HCT116 (cell line): Measurements from ENCODE around the gene CHST15. TPM values are rescaled to one million over a fixed set of nuclear protein-coding genes. Genes with fewer than 3 reads are reported as not detected.

Experiments used
- ATAC-seq: fragments of 200-7000 bp; cut with Tn5 transposase; 2 replicates; pipeline ENCODE4 v1.9.1; 2020; ENCODE audit warnings: mild to moderate bottlenecking, moderate library complexity
- BruUV-seq: library from RNA; stranded (reverse); fragments of 400-500 nt; replicated peaks from 2 replicates; lab custom pipeline; 2021; lab: Mats Ljungman, UMichigan
- CTCF ChIA-PET: fragments of 300-600 bp; sonication (Branson Sonifier 250); formaldehyde crosslinking; loops from one replicate; lab custom pipeline; 2021; ENCODE audit warnings: antibody characterized with exemption; lab: Charles Lee
- POLR2A ChIA-PET: fragments of 300-600, 350-600 bp; sonication (Branson Sonifier 250); formaldehyde crosslinking; loops from one replicate; lab custom pipeline; 2021; ENCODE audit warnings: antibody characterized with exemption; lab: Charles Lee
- RAD21 ChIA-PET, 2 experiments: fragments of 300-600 bp; sonication (Branson Sonifier 250); formaldehyde crosslinking; loops; one replicate each; lab custom pipeline; 2023; ENCODE audit warnings: low total read pairs in 2 of 2; ENCODE audit not compliant: uncharacterized antibody in 2 of 2, unreplicated experiment in 2 of 2, low non-redundant PET in 1 of 2; lab: Charles Lee
- DNase-seq: peaks from one replicate; pipeline ENCODE4 v3.0.0-alpha.2; 2010; ENCODE audit warnings: low read depth, low spot score
- H2AFZ ChIP-seq: fragments of 200-600 bp; shearing (Covaris generic), sonication (generic); 2 replicates; pipeline ENCODE4 v1.6.1; 2017; ENCODE audit warnings: low read depth, mixed run types, mixed read lengths, antibody characterized with exemption, low read length; ENCODE audit not compliant: poor library complexity, severe bottlenecking
- H3K27ac ChIP-seq: 2 replicates; pipeline ENCODE4 v1.5.1; 2012; ENCODE audit warnings: low read depth, low read length
- H3K27me3 ChIP-seq: fragments of 200-600 bp; sonication (generic); 2 replicates; pipeline ENCODE4 v1.6.1; 2016; ENCODE audit warnings: mixed run types, low read length, mixed read lengths; ENCODE audit not compliant: insufficient read depth
- H3K36me3 ChIP-seq, 2 experiments: fragments of 200-500 bp in 1 of 2; fragments of 200-600 bp in 1 of 2; sonication (Bioruptor generic) in 1 of 2; sonication (generic) in 1 of 2; 2 replicates each; pipeline versions ENCODE4 v1.5.1 to v1.6.1; 2014 to 2016; ENCODE audit warnings: low read length in 2 of 2, inconsistent platforms in 1 of 2, mixed read lengths in 1 of 2, mixed run types in 1 of 2; ENCODE audit not compliant: insufficient read depth in 2 of 2, control insufficient read depth in 1 of 2
- H3K4me1 ChIP-seq, 2 experiments: fragments of 200-600 bp in 1 of 2; sonication (generic) in 1 of 2; 2 replicates each; pipeline versions ENCODE4 v1.5.1 to v1.6.1; 2012 to 2017; ENCODE audit warnings: low read length in 2 of 2, inconsistent platforms in 1 of 2, mild to moderate bottlenecking in 1 of 2, mixed read lengths in 1 of 2, mixed run types in 1 of 2, moderate library complexity in 1 of 2; ENCODE audit not compliant: insufficient read depth in 2 of 2, control insufficient read depth in 1 of 2
- H3K4me2 ChIP-seq: fragments of 200-600 bp; sonication (generic); 2 replicates; pipeline ENCODE4 v1.6.1; 2017; ENCODE audit warnings: mixed run types, low read length, mixed read lengths
- H3K4me3 ChIP-seq, 2 experiments: fragments of 200-600 bp in 1 of 2; sonication (generic) in 1 of 2; replicated peaks in 1 of 2; 2 replicates each; pipeline ENCODE4 v1.5.1; 2011 to 2016; ENCODE audit warnings: low read length in 2 of 2, control low read depth in 1 of 2, low read depth in 1 of 2, mild to moderate bottlenecking in 1 of 2, mixed read lengths in 1 of 2, mixed run types in 1 of 2
- H3K79me2 ChIP-seq: fragments of 200-600 bp; sonication (generic); 2 replicates; pipeline ENCODE4 v1.6.1; 2017; ENCODE audit warnings: mild to moderate bottlenecking, mixed run types, low read length, moderate library complexity, mixed read lengths; ENCODE audit not compliant: insufficient read depth
- H3K9ac ChIP-seq: fragments of 200-600 bp; sonication (generic); 2 replicates; pipeline ENCODE4 v1.6.1; 2016; ENCODE audit warnings: low read length, mixed read lengths
- H3K9me2 ChIP-seq: fragments of 200-600 bp; sonication (generic), shearing (Covaris generic); 2 replicates; pipeline ENCODE4 v1.6.1; 2017; ENCODE audit warnings: mixed run types, mild to moderate bottlenecking, moderate library complexity; ENCODE audit not compliant: insufficient read depth
- H3K9me3 ChIP-seq, 2 experiments: fragments of 200-500 bp in 1 of 2; fragments of 200-600 bp in 1 of 2; sonication (Bioruptor generic) in 1 of 2; sonication (generic) in 1 of 2; 2 replicates each; pipeline ENCODE4 v1.6.1; 2014 to 2017; ENCODE audit warnings: low read length in 2 of 2, mixed read lengths in 2 of 2, inconsistent platforms in 1 of 2, low read depth in 1 of 2, mild to moderate bottlenecking in 1 of 2, mixed run types in 1 of 2, moderate library complexity in 1 of 2; ENCODE audit not compliant: control insufficient read depth in 1 of 2, insufficient read depth in 1 of 2
- H4K20me1 ChIP-seq: fragments of 200-600 bp; sonication (generic), shearing (Covaris generic); 2 replicates; pipeline ENCODE4 v1.6.1; 2017; ENCODE audit warnings: mixed run types, mild to moderate bottlenecking, moderate library complexity; ENCODE audit not compliant: insufficient read depth
- ATF3 ChIP-seq: IDR thresholded peaks from 2 replicates; pipeline ENCODE4 v1.6.1; 2012
- CBX3 ChIP-seq: IDR thresholded peaks from 2 replicates; pipeline ENCODE4 v1.6.1; 2012; ENCODE audit warnings: low read depth
- CEBPB ChIP-seq: IDR thresholded peaks from 2 replicates; pipeline ENCODE4 v1.6.1; 2012; ENCODE audit warnings: low read depth
- CTCF ChIP-seq, 3 experiments: fragments of 200-600 bp in 1 of 3; sonication (generic) in 1 of 3; IDR thresholded peaks in 2 of 3; conservative IDR thresholded peaks in 1 of 3; 2 replicates each; pipeline ENCODE4 v1.5.1; 2012 to 2017; ENCODE audit warnings: low read depth in 2 of 3, low read length in 2 of 3, antibody characterized with exemption in 1 of 3, borderline replicate concordance in 1 of 3, control low read depth in 1 of 3, mild to moderate bottlenecking in 1 of 3, mixed read lengths in 1 of 3, mixed run types in 1 of 3, moderate library complexity in 1 of 3; ENCODE audit not compliant: insufficient read depth in 1 of 3
- EGR1 ChIP-seq: IDR thresholded peaks from 2 replicates; pipeline ENCODE4 v1.6.1; 2012; ENCODE audit warnings: low read depth
- ELF1 ChIP-seq: IDR thresholded peaks from 2 replicates; pipeline ENCODE4 v1.6.1; 2012; ENCODE audit warnings: low read depth, borderline replicate concordance
- EZH2phosphoT487 ChIP-seq: fragments of 200-600 bp; IDR thresholded peaks from 2 replicates; pipeline ENCODE4 v1.6.1; 2018; ENCODE audit warnings: antibody characterized with exemption, borderline replicate concordance
- FOSL1 ChIP-seq: IDR thresholded peaks from 2 replicates; pipeline ENCODE4 v1.6.1; 2012; ENCODE audit warnings: low read depth
- JUND ChIP-seq: IDR thresholded peaks from 2 replicates; pipeline ENCODE4 v1.6.1; 2012
- MAX ChIP-seq: IDR thresholded peaks from 2 replicates; pipeline ENCODE4 v1.6.1; 2012
- POLR2A ChIP-seq: IDR thresholded peaks from 2 replicates; pipeline ENCODE4 v1.7.0; 2011; ENCODE audit warnings: borderline replicate concordance; ENCODE audit not compliant: insufficient read depth, insufficient read length; ENCODE audit errors: extremely low read depth
- POLR2AphosphoS5 ChIP-seq: IDR thresholded peaks from 2 replicates; pipeline ENCODE4 v1.6.1; 2011; ENCODE audit warnings: mild to moderate bottlenecking, low read depth, low read length, moderate library complexity
- RAD21 ChIP-seq: IDR thresholded peaks from 2 replicates; pipeline ENCODE4 v1.6.1; 2012; ENCODE audit warnings: low read depth, mild to moderate bottlenecking
- SIN3A ChIP-seq: IDR thresholded peaks from 2 replicates; pipeline ENCODE4 v1.6.1; 2012; ENCODE audit warnings: low read depth
- SP1 ChIP-seq: IDR thresholded peaks from 2 replicates; pipeline ENCODE4 v1.6.1; 2012; ENCODE audit warnings: low read depth
- ZBTB33 ChIP-seq: IDR thresholded peaks from 2 replicates; pipeline ENCODE4 v1.6.1; 2011; ENCODE audit warnings: mild to moderate bottlenecking, low read length, moderate library complexity; ENCODE audit not compliant: insufficient replicate concordance; ENCODE audit errors: extremely low read depth
- ZFX ChIP-seq: fragments of 450-650 bp; IDR thresholded peaks from 2 replicates; pipeline ENCODE4 v1.6.1; 2017
- ZNF274 ChIP-seq: fragments of 200-500 bp; sonication (Bioruptor generic); IDR thresholded peaks from 2 replicates; pipeline ENCODE4 v1.6.1; 2014; ENCODE audit warnings: mild to moderate bottlenecking, low read depth, low read length, inconsistent platforms
- intact Hi-C: fragments of 100-400 bp; cut with micrococcal nuclease; formaldehyde crosslinking; loops from 2 replicates; pipeline ENCODE4 v1.10.0; 2022
- total RNA-seq: library from RNA; stranded (reverse); gene quantifications from one replicate; pipeline ENCODE4 v1.2.1, GENCODE V29; 2021; ENCODE audit not compliant: unreplicated experiment

The CHST15 gene
- total RNA-seq, 1 experiment from 2014 or later, result 47.2 TPM

- TF ChIP-seq MAX (no peak), RAD21 (no peak), CBX3 (no peak), CTCF (IDR thresholded peaks at IDR 0.05 in 2 of 3, conservative IDR thresholded peaks at IDR 0.05 in 1 of 3; ENCODE audit: borderline replicate concordance in 1 of 3, insufficient read depth in 1 of 3, low read depth in 2 of 3, low read length in 2 of 3) (no peak), ZBTB33 (no peak), ZFX (no peak), SIN3A (no peak), SP1 (no peak), EGR1 (no peak)
These were observed 29.4 kb downstream of the CHST15 start (continued) for GRCh38 chr10:124063750-124064603.

GRCh38 chr10:124062390-124062789 lies 31.0 kb downstream of the CHST15 start:
- no peak overlapping the region for H3K4me2 ChIP-seq
- H3K36me3 ChIP-seq, result no peaks in the 10 kb centered on the region
- RAD21 ChIA-PET, result no interaction called here
- peaks cover 5% of the 10 kb centered on the region; the same call in 1 of the 2 replicates for H3K79me2 ChIP-seq
- no peak overlapping the region for H2AFZ ChIP-seq
- H3K4me3 ChIP-seq, result no peak overlapping the region
- DNase-seq (no peak), ATAC-seq (no peak)
- CTCF ChIA-PET, result no interaction called here
- H4K20me1 ChIP-seq, result 0 out of 2 replicates have a peak, but pooled peaks cover 3% of the 10 kb centered on the region
- BruUV-seq, result no TSS peak
- no peaks in the 10 kb centered on the region for H3K9me2 ChIP-seq
- POLR2A ChIA-PET, result no interaction called here
- peaks cover 0 to 6% of the 10 kb centered on the region in 2 experiments; a peak in 1 of 4 replicates for H3K4me1 ChIP-seq
- H3K27me3 ChIP-seq, result no peaks in the 10 kb centered on the region
- H3K9me3 ChIP-seq, result no peaks in the 10 kb centered on the region
- no peak overlapping the region for H3K27ac ChIP-seq
- intact Hi-C loops, result no loop called here
- no peak overlapping the region for H3K9ac ChIP-seq
- no peak for TF ChIP-seq CEBPB
- no peak for TF ChIP-seq MAX
- TF ChIP-seq POLR2AphosphoS5, result no peak
- TF ChIP-seq EGR1, result no peak
- no peak for TF ChIP-seq EZH2phosphoT487
- no peak for TF ChIP-seq CTCF (IDR thresholded peaks at IDR 0.05 in 2 of 3, conservative IDR thresholded peaks at IDR 0.05 in 1 of 3; ENCODE audit: borderline replicate concordance in 1 of 3, insufficient read depth in 1 of 3, low read depth in 2 of 3, low read length in 2 of 3)
- no peak for TF ChIP-seq ZFX
- no peak for TF ChIP-seq ELF1
- no peak for TF ChIP-seq FOSL1
- no peak for TF ChIP-seq ZNF274
- TF ChIP-seq ATF3, result no peak
- TF ChIP-seq POLR2A, result no peak
- TF ChIP-seq RAD21, result no peak
- TF ChIP-seq CBX3, result no peak
- no peak for TF ChIP-seq JUND
